Stimulated activated naive CD8-positive, alpha-beta T cell treated with anti-CD3 and anti-CD28 coated beads, Interleukin-15, Interleukin-2, amounts not matched to agents 100 ng/mL and 50 ng/mL, for 24 hours (primary cell): Measurements from ENCODE around the gene SLC8B1.

ENCODE experiments used
- H3K27ac Mint-ChIP-seq: one replicate; pipeline ENCODE4 v1.8.0; 2021; ENCODE audit warnings: mild to moderate bottlenecking, mixed read lengths
- H3K27me3 Mint-ChIP-seq: one replicate; pipeline ENCODE4 v1.8.0; 2021; ENCODE audit warnings: mixed read lengths
- H3K36me3 Mint-ChIP-seq: one replicate; pipeline ENCODE4 v1.8.0; 2021; ENCODE audit warnings: low read depth, mixed read lengths
- H3K4me1 Mint-ChIP-seq: one replicate; pipeline ENCODE4 v1.8.0; 2021; ENCODE audit warnings: low read depth, mixed read lengths
- H3K4me3 Mint-ChIP-seq: one replicate; pipeline ENCODE4 v1.8.0; 2021; ENCODE audit warnings: mild to moderate bottlenecking, mixed read lengths
- H3K9me3 Mint-ChIP-seq: one replicate; pipeline ENCODE4 v1.8.0; 2021; ENCODE audit warnings: mixed read lengths

Gene SLC8B1

DNA sequence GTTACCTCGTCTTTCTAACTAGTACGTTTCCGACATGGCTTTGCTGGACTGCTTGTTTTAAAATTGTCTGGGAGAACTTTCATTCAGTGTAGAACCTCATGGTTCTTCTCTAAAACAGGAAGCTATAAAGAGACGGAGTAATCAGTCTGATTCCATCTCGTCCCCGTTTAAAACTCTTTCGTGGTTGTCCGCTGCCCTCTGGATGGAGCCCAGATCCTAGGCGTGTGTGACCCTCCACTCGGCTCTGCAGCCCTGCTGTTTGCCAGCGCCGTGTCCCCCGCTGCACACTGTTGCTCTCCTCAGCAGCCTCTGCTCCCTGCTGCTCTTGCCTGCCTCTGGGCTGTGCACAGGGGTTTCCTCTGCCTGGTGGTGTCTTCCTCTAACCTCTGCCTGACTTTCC lies 50.2 kb downstream of the SLC8B1 start:
- no peak overlapping the region for H3K4me3 Mint-ChIP-seq
- H3K27ac Mint-ChIP-seq, result no peak overlapping the region
- peaks cover 31% of the 10 kb centered on the region for H3K36me3 Mint-ChIP-seq
- no peaks in the 10 kb centered on the region for H3K4me1 Mint-ChIP-seq
- H3K27me3 Mint-ChIP-seq, result no peaks in the 10 kb centered on the region
- no peaks in the 10 kb centered on the region for H3K9me3 Mint-ChIP-seq

DNA sequence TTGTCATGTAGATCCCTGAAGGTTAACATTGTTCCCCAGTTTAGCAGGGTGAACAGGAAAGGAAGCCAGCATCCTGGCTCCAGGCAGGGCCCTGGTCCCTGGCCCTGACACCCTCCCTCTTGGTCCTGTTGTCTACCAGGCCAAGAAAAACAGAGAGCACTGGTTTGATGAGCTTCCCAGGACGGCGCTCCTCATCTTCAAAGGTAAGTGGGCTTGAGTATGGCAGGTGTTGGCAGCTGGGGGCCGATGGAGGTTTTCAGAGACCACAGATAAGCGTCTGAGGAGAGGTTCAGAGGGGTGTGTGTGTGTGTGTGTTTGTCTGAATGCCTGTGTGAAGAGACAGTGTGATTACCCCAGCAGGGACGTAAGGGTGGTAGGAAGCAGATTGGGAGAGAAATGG lies 56.3 kb downstream of the SLC8B1 start:
- H3K4me3 Mint-ChIP-seq, result no peak overlapping the region
- H3K27me3 Mint-ChIP-seq, result no peaks in the 10 kb centered on the region
- no peaks in the 10 kb centered on the region for H3K9me3 Mint-ChIP-seq
- H3K36me3 Mint-ChIP-seq, result peaks cover 35% of the 10 kb centered on the region
- no peak overlapping the region for H3K27ac Mint-ChIP-seq
- H3K4me1 Mint-ChIP-seq, result peaks cover 4% of the 10 kb centered on the region

DNA sequence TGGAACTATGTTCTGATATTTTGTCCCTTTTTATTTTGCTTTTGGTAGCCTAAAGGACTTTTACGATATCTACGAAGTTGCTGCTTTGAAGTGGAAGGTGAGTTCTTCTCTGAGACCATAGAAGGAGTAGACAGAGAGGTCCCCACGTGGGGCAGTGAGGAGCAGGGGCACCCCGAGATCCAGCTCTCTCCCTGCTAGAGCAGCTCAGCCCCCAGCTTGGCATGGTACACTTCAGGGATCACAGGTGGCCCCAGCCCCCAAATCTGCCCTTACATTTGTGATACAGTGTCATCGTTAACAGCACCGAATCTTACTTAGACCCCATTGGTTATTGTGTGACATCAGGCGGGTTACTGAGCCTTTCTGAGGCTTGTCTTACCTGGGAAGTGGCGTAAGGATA lies 56.8 kb downstream of the SLC8B1 start:
- Mint-ChIP-seq H3K4me3 (no peak overlapping the region), H3K4me1 (peaks cover 4% of the 10 kb centered on the region), H3K27ac (no peak overlapping the region), H3K9me3 (no peaks in the 10 kb centered on the region), H3K36me3 (peaks cover 38% of the 10 kb centered on the region), H3K27me3 (no peaks in the 10 kb centered on the region)

DNA sequence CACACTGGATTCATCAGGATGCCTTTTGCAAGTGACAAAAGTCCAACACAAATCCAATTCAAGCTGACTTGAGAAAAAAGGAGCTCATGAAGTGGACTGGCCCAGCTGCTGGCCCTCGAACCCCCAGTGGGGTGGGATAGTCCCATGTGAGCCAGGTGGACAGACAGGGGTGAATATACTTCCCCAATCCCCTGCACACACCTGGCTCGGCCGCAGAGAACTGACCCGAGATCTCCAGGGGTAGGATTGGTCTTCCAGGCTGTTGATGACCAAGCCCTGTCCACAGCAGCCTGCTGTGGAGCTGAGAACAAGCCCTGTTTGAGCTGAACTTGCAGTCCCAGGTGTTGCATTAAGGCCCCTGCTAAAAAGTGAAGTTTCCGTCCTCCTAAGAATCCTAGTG lies 57.4 kb downstream of the SLC8B1 start:
- H3K36me3 Mint-ChIP-seq, result peaks cover 42% of the 10 kb centered on the region
- peaks cover 6% of the 10 kb centered on the region for H3K4me1 Mint-ChIP-seq
- H3K4me3 Mint-ChIP-seq, result no peak overlapping the region
- H3K27me3 Mint-ChIP-seq, result no peaks in the 10 kb centered on the region
- no peak overlapping the region for H3K27ac Mint-ChIP-seq
- H3K9me3 Mint-ChIP-seq, result no peaks in the 10 kb centered on the region

DNA sequence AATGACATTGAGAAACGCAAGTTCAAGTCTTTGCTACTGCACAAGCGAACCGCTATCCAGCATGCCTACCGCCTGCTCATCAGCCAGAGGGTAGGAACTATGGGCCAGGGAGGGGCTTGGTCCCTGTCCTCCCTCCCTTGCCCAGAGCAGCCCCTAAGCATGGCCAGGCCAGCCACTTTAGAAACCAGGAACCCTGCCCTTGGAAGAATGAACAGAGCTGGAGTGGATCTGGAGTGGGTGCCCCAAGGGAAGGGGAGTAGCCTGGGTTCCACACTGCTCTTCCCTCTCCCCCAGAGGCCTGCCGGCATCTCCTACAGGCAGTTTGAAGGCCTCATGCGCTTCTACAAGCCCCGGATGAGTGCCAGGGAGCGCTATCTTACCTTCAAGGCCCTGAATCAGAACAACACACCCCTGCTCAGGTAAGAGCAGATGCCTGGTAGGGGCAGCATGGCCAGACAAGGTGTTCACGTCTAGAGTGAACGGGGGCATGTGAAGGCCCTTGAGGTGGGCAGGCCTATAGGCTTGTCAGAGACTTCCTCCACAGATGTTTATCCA lies 57.9 kb downstream of the SLC8B1 start:
- H3K4me3 Mint-ChIP-seq, result no peak overlapping the region

DNA sequence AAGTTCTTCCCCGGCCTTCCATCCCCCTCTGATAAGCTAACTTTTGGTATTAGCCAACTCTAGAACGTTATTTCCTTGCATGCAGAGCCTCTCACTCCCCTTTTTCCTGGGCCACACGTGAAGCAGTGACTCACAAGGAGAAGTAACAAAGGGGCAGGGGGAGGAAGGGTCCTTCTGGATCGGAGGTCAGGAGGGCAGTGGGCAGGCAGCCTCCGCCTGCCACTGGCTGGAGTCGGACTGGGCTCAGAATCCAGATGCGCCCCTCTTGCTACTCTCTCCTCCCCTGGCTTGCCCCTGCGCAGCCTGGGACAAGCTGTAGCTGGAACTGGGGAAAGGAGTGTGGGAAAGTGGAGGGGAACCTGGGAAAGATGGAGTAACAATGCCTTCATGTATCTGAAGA lies 58.6 kb downstream of the SLC8B1 start:
- Mint-ChIP-seq H3K36me3 (peaks cover 51% of the 10 kb centered on the region), H3K9me3 (no peaks in the 10 kb centered on the region), H3K27me3 (no peaks in the 10 kb centered on the region), H3K27ac (no peak overlapping the region), H3K4me3 (no peak overlapping the region), H3K4me1 (peaks cover 18% of the 10 kb centered on the region)

More for the DNA sequence above, 57.9 kb downstream of the SLC8B1 start:
- peaks cover 47% of the 10 kb centered on the region for H3K36me3 Mint-ChIP-seq
- H3K4me1 Mint-ChIP-seq, result peaks cover 11% of the 10 kb centered on the region
- H3K27me3 Mint-ChIP-seq, result no peaks in the 10 kb centered on the region
- H3K9me3 Mint-ChIP-seq, result no peaks in the 10 kb centered on the region
- no peak overlapping the region for H3K27ac Mint-ChIP-seq

DNA sequence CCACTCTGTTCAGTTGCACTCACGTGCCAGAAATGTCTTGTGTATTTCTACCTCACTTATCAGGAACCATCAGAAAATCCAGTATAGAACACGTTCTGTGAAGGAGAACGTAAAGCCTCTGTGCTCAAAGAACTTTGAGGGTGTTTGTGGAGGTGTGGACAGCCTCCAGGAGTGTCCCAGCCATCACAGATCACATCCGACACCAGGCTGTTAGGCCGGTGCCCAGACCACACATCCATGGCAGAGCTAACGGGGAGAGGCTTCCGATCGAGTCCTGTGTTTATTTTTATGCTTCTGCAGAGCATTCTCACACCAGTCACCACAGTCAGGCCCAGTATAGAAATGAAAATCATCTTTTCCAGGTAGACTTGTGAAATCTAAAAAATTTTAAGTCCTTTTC lies 60.1 kb downstream of the SLC8B1 start:
- H3K9me3 Mint-ChIP-seq, result no peaks in the 10 kb centered on the region
- H3K27ac Mint-ChIP-seq, result no peak overlapping the region
- no peak overlapping the region for H3K4me3 Mint-ChIP-seq
- H3K4me1 Mint-ChIP-seq, result peaks cover 19% of the 10 kb centered on the region
- H3K36me3 Mint-ChIP-seq, result peaks cover 47% of the 10 kb centered on the region
- H3K27me3 Mint-ChIP-seq, result no peaks in the 10 kb centered on the region

DNA sequence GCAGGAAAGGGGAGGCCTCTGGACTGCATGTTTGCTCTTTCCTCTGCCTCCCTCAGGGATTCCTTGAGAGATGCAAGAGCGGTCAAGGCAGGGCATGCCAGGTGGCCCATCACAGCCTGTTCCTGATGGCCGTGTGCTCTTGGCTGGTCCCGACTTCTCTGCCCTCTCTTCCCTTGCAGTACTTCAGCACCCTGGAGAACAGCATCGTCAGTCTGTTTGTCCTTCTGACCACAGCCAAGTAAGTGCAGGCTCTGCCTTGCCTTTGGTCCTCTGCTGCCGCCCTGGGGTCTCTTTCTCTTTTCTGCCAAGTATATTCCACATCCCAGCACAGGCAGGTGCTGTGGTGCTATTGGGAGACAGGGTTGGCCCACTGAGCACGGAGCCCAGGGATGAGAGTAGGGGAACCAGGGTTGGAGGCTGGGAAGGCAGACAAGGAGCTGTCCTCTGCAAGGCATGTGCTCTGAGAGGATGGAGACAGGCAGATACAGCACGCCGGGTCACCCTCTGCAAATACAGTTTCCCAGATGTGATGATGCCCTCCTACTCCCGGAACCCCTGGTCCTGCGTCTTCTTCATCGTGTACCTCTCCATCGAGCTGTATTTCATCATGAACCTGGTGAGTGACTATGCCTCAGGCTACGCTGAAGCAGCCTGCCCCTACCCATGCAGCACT lies 61.7 kb downstream of the SLC8B1 start:
- Mint-ChIP-seq H3K4me1 (peaks cover 14% of the 10 kb centered on the region), H3K27ac (no peak overlapping the region), H3K27me3 (no peaks in the 10 kb centered on the region), H3K4me3 (no peak overlapping the region), H3K9me3 (no peaks in the 10 kb centered on the region), H3K36me3 (peaks cover 51% of the 10 kb centered on the region)

DNA sequence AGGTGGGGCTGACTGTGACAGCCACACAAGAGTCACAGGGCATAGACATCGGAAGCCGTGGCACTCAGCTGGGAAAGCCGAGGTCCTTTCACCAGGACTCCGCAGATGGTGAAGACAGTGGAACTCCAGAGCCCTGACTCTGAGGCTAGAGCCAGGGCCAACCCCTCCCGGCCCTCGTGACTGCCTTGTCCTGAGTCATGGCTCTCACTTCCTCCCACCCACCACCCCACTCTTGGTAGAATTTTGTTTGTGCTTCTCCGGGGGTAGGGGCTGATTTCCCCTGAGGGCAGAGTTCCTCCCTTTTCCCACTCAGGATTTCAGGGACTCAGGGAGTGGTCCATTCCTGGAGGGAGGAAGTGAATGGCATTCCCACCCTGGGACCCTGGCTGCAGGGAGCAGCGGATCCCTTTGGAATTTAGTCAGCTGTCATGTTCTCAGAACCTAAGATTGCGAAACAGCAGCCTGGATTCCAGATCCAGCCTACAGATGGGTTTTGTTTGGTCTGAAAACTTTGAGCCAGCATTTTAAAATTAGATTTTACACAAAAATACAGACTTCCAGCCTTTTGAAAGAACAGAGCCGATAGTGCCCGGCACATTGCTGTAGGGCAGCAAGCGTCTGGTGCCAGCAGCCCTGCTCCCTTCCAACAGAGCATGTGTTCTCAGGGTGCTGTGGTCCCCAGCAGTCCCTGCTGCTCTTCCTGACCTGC lies 62.9 kb downstream of the SLC8B1 start:
- Mint-ChIP-seq H3K4me1 (peaks cover 14% of the 10 kb centered on the region), H3K4me3 (no peak overlapping the region), H3K9me3 (no peaks in the 10 kb centered on the region), H3K36me3 (peaks cover 42% of the 10 kb centered on the region), H3K27me3 (no peaks in the 10 kb centered on the region), H3K27ac (peak overlapping the region; percentile 45)

DNA sequence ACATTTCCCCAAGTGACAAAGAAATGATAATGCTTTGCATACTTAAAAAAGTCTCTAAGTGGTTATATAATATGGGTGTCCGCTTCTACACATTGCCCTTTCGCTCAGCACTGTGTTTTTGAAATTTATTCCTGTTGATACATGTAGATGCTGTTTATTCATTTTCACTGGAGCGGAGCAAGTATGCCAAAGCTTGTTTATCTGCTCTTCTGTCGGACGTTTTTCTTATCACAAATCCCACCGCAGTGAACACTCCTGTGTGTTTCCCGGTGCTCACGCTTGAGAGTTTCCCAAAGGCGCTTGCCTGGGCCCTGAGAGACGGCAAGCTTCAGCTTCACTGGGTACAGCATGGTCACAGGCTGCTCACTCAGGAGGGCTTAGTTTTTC lies 63.5 kb downstream of the SLC8B1 start:
- H3K36me3 Mint-ChIP-seq, result peaks cover 41% of the 10 kb centered on the region
- H3K27ac Mint-ChIP-seq, result no peak overlapping the region
- no peaks in the 10 kb centered on the region for H3K27me3 Mint-ChIP-seq
- no peaks in the 10 kb centered on the region for H3K9me3 Mint-ChIP-seq
- peaks cover 14% of the 10 kb centered on the region for H3K4me1 Mint-ChIP-seq
- no peak overlapping the region for H3K4me3 Mint-ChIP-seq

DNA sequence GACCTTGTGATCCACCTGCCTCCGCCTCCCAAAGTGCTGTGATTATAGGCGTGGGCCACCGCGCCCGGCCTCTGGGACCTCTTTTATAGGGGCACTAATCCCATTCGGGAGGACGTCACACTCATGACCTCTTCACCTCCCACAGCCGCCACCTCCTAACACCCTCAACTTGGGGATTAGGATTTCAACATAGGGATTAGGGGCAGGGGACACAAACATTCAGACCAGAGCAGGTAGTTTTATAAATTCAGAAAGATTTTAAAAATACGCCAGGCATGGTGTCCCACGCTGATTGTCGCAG lies 64.2 kb downstream of the SLC8B1 start:
- Mint-ChIP-seq H3K36me3 (peaks cover 46% of the 10 kb centered on the region), H3K27ac (no peak overlapping the region), H3K4me3 (no peak overlapping the region), H3K4me1 (peaks cover 14% of the 10 kb centered on the region), H3K9me3 (no peaks in the 10 kb centered on the region), H3K27me3 (no peaks in the 10 kb centered on the region)

DNA sequence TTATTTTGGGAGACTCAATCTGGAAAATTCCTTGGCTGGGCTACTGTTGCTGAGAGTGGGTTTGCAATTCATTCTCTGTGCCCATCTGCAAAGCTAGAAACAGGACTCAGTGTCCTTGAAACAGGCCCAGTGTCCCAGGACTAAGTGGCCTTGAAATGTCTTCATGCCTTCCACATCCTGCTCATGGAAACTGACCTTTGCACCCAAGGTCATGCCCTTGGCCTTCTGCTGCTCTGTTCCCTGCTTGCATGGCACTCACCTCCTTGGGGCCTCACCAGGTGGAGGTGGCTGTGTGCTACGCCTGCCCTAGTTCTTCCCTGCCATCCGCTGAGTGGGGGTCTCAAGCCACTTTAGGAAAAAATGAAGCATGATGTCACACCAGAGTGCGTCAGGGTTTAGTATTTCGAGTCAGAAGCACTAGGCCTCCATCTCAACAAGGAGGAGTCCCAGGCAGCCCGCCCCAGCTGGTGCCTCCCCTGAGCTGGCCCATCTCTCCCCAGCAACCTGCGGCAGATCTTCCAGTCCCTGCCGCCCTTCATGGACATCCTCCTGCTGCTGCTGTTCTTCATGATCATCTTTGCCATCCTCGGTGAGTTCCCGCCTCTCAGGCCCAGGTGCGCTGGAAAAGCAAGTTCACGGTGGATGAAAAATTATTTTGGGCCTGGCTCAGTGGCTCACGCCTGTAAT lies 65.5 kb downstream of the SLC8B1 start:
- H3K4me3 Mint-ChIP-seq, result no peak overlapping the region
- H3K4me1 Mint-ChIP-seq, result peaks cover 14% of the 10 kb centered on the region
- no peaks in the 10 kb centered on the region for H3K27me3 Mint-ChIP-seq
- peaks cover 40% of the 10 kb centered on the region for H3K36me3 Mint-ChIP-seq
- no peaks in the 10 kb centered on the region for H3K9me3 Mint-ChIP-seq
- peak overlapping the region; percentile 49 for H3K27ac Mint-ChIP-seq

DNA sequence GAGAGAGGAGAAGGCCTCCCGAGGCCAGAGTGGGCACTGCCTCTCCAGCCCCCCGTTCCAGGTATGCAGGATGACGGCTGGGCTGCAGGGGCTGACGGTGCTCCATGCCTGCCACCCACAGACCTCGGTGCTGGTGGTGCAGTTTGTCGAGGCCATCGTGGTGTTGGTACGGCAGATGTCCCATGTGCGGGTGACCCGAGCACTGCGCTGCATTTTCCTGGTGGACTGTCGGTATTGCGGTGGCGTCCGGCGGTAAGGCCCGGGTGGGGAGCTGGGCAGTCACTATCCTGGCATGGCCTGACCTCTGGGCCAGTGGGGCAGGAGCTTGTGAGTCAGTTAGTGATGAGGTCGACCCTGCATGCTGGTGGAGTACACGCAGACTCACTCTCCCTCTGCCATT lies 66.3 kb downstream of the SLC8B1 start:
- peaks cover 22% of the 10 kb centered on the region for H3K4me1 Mint-ChIP-seq
- no peak overlapping the region for H3K27ac Mint-ChIP-seq
- no peaks in the 10 kb centered on the region for H3K27me3 Mint-ChIP-seq
- H3K9me3 Mint-ChIP-seq, result no peaks in the 10 kb centered on the region
- peaks cover 47% of the 10 kb centered on the region for H3K36me3 Mint-ChIP-seq
- no peak overlapping the region for H3K4me3 Mint-ChIP-seq

DNA sequence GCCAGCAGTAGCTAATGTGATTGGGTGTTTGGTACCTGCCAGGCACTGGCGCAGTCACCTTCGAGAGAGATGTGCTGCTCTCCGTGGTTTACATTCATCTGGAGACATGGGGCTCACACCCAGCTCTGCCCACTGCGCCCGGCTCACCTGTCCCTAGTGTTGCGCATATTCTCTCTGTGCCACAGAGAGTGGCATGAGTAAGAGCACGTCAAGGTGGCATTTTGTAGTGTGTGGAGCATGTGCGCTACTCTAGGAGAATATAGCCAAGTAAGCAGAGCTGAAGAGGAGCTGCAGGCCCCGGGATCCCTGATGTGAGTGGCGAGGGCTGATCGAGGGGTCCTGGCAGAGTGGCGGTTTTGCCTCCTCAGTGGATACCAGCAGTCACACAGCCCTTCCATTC lies 66.8 kb downstream of the SLC8B1 start:
- no peaks in the 10 kb centered on the region for H3K27me3 Mint-ChIP-seq
- no peak overlapping the region for H3K4me3 Mint-ChIP-seq
- H3K9me3 Mint-ChIP-seq, result no peaks in the 10 kb centered on the region
- peaks cover 47% of the 10 kb centered on the region for H3K36me3 Mint-ChIP-seq
- peaks cover 24% of the 10 kb centered on the region for H3K4me1 Mint-ChIP-seq
- H3K27ac Mint-ChIP-seq, result no peak overlapping the region

DNA sequence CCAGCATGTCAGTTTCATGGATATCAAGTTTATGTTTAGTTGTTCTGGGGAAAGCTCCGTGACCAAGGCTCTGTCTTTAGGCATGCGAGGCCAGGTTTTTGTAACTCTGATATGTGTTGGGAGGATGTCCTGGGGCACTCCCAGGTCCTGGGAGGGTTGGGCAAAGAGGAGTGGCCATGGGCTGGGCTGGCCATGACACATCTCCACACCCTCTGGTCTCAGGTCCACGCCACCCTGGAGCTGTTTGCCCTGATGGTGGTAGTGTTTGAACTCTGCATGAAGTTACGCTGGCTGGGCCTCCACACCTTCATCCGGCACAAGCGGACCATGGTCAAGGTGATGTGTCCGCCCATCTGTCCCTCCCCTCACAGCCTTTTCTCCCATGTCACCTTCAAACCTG lies 67.3 kb downstream of the SLC8B1 start:
- H3K4me1 Mint-ChIP-seq, result peaks cover 28% of the 10 kb centered on the region
- H3K4me3 Mint-ChIP-seq, result no peak overlapping the region
- peaks cover 48% of the 10 kb centered on the region for H3K36me3 Mint-ChIP-seq
- H3K27me3 Mint-ChIP-seq, result no peaks in the 10 kb centered on the region
- no peak overlapping the region for H3K27ac Mint-ChIP-seq
- H3K9me3 Mint-ChIP-seq, result no peaks in the 10 kb centered on the region
